ENCODE data around the gene BCAS3. TPM values are rescaled to one million over a fixed set of nuclear protein-coding genes. Genes with fewer than 3 reads are reported as not detected.
"Not testable (repeated sequence)": the region's sequence is repeated elsewhere in the genome, so short reads cannot be mapped to it uniquely, and the experiment has no call there.

Gene BCAS3
- total RNA-seq, 1 donor from 2014 or later = 44.8 TPM

- DNase-seq = no peak
- no peak overlapping the region for H3K4me3 Mint-ChIP-seq (ENCODE audit: unreplicated experiment)
These were observed 466.5 kb downstream of the BCAS3 start for GRCh38 chr17:61144137-61144536.

GRCh38 chr17:61144617-61145564 is 467.2 kb downstream of the BCAS3 start:
- Mint-ChIP-seq H3K4me1 (ENCODE audit: low read depth, unreplicated experiment) (peaks cover 35% of the 10 kb centered on the region), H3K9me3 (ENCODE audit: unreplicated experiment) (peaks cover 6% of the 10 kb centered on the region), H3K27me3 (ENCODE audit: unreplicated experiment) (peaks cover 2% of the 10 kb centered on the region), H3K27ac (ENCODE audit: unreplicated experiment) (peak overlapping the region; percentile 87), H3K36me3 (ENCODE audit: unreplicated experiment) (no peaks in the 10 kb centered on the region), H3K4me3 (ENCODE audit: unreplicated experiment) (peak overlapping the region; percentile 80)
- DNase-seq = peak; percentile 30
- TF ChIP-seq, protein P1, sequence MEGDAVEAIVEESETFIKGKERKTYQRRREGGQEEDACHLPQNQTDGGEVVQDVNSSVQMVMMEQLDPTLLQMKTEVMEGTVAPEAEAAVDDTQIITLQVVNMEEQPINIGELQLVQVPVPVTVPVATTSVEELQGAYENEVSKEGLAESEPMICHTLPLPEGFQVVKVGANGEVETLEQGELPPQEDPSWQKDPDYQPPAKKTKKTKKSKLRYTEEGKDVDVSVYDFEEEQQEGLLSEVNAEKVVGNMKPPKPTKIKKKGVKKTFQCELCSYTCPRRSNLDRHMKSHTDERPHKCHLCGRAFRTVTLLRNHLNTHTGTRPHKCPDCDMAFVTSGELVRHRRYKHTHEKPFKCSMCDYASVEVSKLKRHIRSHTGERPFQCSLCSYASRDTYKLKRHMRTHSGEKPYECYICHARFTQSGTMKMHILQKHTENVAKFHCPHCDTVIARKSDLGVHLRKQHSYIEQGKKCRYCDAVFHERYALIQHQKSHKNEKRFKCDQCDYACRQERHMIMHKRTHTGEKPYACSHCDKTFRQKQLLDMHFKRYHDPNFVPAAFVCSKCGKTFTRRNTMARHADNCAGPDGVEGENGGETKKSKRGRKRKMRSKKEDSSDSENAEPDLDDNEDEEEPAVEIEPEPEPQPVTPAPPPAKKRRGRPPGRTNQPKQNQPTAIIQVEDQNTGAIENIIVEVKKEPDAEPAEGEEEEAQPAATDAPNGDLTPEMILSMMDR (IDR thresholded peaks at IDR 0.05; ENCODE audit: partially characterized antibody, unreplicated experiment) = no peak

More at GRCh38 chr17:61144137-61144536, 466.5 kb downstream of the BCAS3 start:
- TF ChIP-seq, protein P1 (IDR thresholded peaks at IDR 0.05; ENCODE audit: partially characterized antibody, unreplicated experiment) = no peak
- no peaks in the 10 kb centered on the region for H3K36me3 Mint-ChIP-seq (ENCODE audit: unreplicated experiment)
- peaks cover 3% of the 10 kb centered on the region for H3K9me3 Mint-ChIP-seq (ENCODE audit: unreplicated experiment)
- H3K27me3 Mint-ChIP-seq (ENCODE audit: unreplicated experiment) = no peaks in the 10 kb centered on the region
- H3K27ac Mint-ChIP-seq (ENCODE audit: unreplicated experiment) = peak overlapping the region; percentile 87
- peaks cover 32% of the 10 kb centered on the region for H3K4me1 Mint-ChIP-seq (ENCODE audit: low read depth, unreplicated experiment)

GRCh38 chr17:61146833-61147232 is 469.2 kb downstream of the BCAS3 start:
- H3K27me3 Mint-ChIP-seq (ENCODE audit: unreplicated experiment); H3K4me3 Mint-ChIP-seq (ENCODE audit: unreplicated experiment); H3K27ac Mint-ChIP-seq (ENCODE audit: unreplicated experiment); H3K36me3 Mint-ChIP-seq (ENCODE audit: unreplicated experiment); DNase-seq; H3K9me3 Mint-ChIP-seq (ENCODE audit: unreplicated experiment): not testable (repeated sequence)
- H3K4me1 Mint-ChIP-seq (ENCODE audit: low read depth, unreplicated experiment) = peaks cover 43% of the 10 kb centered on the region

GRCh38 chr17:61149106-61149825 is 471.6 kb downstream of the BCAS3 start:
- no peak overlapping the region for H3K4me3 Mint-ChIP-seq (ENCODE audit: unreplicated experiment)

DNA sequence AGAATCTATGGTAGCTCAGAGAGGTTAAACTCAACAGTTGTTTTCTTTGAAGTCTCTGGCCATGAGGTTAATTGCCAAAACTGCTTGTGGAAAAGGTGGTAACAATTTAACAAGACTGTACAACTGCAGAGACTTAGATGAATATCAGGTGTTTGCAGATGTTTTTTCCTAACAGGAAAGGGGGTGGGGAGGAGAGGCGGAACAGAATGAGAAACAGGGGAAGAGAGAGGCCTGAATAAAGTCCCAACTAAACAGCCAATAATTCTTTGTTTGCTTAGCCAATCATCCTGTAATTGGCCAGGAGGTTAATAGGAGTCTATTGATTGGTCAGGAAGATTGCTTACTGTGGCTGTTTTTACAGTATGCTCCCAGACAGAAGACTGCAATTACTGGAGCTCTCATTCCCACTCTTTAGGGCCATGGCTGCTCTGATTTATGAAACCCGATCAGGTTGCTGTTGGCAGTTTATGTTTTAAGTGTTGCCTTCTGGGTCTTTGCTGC is 472.3 kb downstream of the BCAS3 start:
- Mint-ChIP-seq H3K9me3 (ENCODE audit: unreplicated experiment) (peaks cover 7% of the 10 kb centered on the region), H3K27ac (ENCODE audit: unreplicated experiment) (peak overlapping the region; percentile 57), H3K27me3 (ENCODE audit: unreplicated experiment) (peaks cover 3% of the 10 kb centered on the region), H3K4me1 (ENCODE audit: low read depth, unreplicated experiment) (peaks cover 31% of the 10 kb centered on the region), H3K4me3 (ENCODE audit: unreplicated experiment) (no peak overlapping the region), H3K36me3 (ENCODE audit: unreplicated experiment) (no peaks in the 10 kb centered on the region)
- DNase-seq = no peak
- TF ChIP-seq, protein P1 (IDR thresholded peaks at IDR 0.05; ENCODE audit: partially characterized antibody, unreplicated experiment) = no peak

More at GRCh38 chr17:61149106-61149825, 471.6 kb downstream of the BCAS3 start:
- Mint-ChIP-seq H3K9me3 (ENCODE audit: unreplicated experiment) (peaks cover 7% of the 10 kb centered on the region), H3K27me3 (ENCODE audit: unreplicated experiment) (peaks cover 3% of the 10 kb centered on the region), H3K36me3 (ENCODE audit: unreplicated experiment) (no peaks in the 10 kb centered on the region), H3K27ac (ENCODE audit: unreplicated experiment) (peak overlapping the region; percentile 21), H3K4me1 (ENCODE audit: low read depth, unreplicated experiment) (peaks cover 35% of the 10 kb centered on the region)
- TF ChIP-seq, protein P1 (IDR thresholded peaks at IDR 0.05; ENCODE audit: partially characterized antibody, unreplicated experiment) = no peak
- DNase-seq = no peak

Measured in glutamatergic neuron (in vitro differentiated cells).